ENCODE measurements around the gene CLEC3B.

The CLEC3B gene

GRCh38 chr3:45024542-45025255, 1.4 kb upstream of the CLEC3B start:
- Histone ChIP-seq H3K9me3 (ENCODE audit: insufficient read depth, low read length) (no peaks in the 10 kb centered on the region), H3K27me3 (ENCODE audit: low read length) (no peaks in the 10 kb centered on the region), H4K20me1 (ENCODE audit: low read depth, low read length) (no peaks in the 10 kb centered on the region), H3K9ac (ENCODE audit: low read length) (no peak overlapping the region), H3F3A (ENCODE audit: insufficient read depth) (no peaks in the 10 kb centered on the region), H3K27ac (ENCODE audit: low read depth, low read length) (no peak overlapping the region), H2AFZ (ENCODE audit: low read depth, low read length, severe bottlenecking) (no peak overlapping the region), H3K79me2 (ENCODE audit: insufficient read depth, low read length) (no peaks in the 10 kb centered on the region), H3K9me2 (replicated peaks; ENCODE audit: insufficient read depth, low read length) (no peaks in the 10 kb centered on the region), H3K4me2 (ENCODE audit: low read depth, low read length, poor library complexity, severe bottlenecking) (no peak overlapping the region), H3K36me3 (ENCODE audit: low read length) (no peaks in the 10 kb centered on the region), H3K4me3 (ENCODE audit: insufficient read depth, low read length, poor library complexity, severe bottlenecking) (no peak overlapping the region)
- no peak for TF ChIP-seq EZH2phosphoT487 (conservative IDR thresholded peaks at IDR 0.05; ENCODE audit: low read length)
- TF ChIP-seq CTCF (IDR thresholded peaks at IDR 0.05; ENCODE audit: insufficient read depth, low read length, poor library complexity, severe bottlenecking): no peak

GRCh38 chr3:45026957-45027356, 854 bp downstream of the CLEC3B start:
- Histone ChIP-seq H3K4me2 (ENCODE audit: low read depth, low read length, poor library complexity, severe bottlenecking) (no peak overlapping the region), H3K27ac (ENCODE audit: low read depth, low read length) (no peak overlapping the region), H3K9me2 (replicated peaks; ENCODE audit: insufficient read depth, low read length) (no peaks in the 10 kb centered on the region), H3K9ac (ENCODE audit: low read length) (no peak overlapping the region), H3K4me3 (ENCODE audit: insufficient read depth, low read length, poor library complexity, severe bottlenecking) (no peak overlapping the region), H3K9me3 (ENCODE audit: insufficient read depth, low read length) (no peaks in the 10 kb centered on the region), H3F3A (ENCODE audit: insufficient read depth) (no peaks in the 10 kb centered on the region), H3K79me2 (ENCODE audit: insufficient read depth, low read length) (no peaks in the 10 kb centered on the region), H2AFZ (ENCODE audit: low read depth, low read length, severe bottlenecking) (no peak overlapping the region), H3K36me3 (ENCODE audit: low read length) (no peaks in the 10 kb centered on the region), H4K20me1 (ENCODE audit: low read depth, low read length) (no peaks in the 10 kb centered on the region), H3K27me3 (ENCODE audit: low read length) (no peaks in the 10 kb centered on the region)
- TF ChIP-seq EZH2phosphoT487 (conservative IDR thresholded peaks at IDR 0.05; ENCODE audit: low read length) (no peak), CTCF (IDR thresholded peaks at IDR 0.05; ENCODE audit: insufficient read depth, low read length, poor library complexity, severe bottlenecking) (no peak)

- no peak for TF ChIP-seq EZH2phosphoT487 (conservative IDR thresholded peaks at IDR 0.05; ENCODE audit: low read length)
- no peak for TF ChIP-seq CTCF (IDR thresholded peaks at IDR 0.05; ENCODE audit: insufficient read depth, low read length, poor library complexity, severe bottlenecking)
- Histone ChIP-seq H3K27ac (ENCODE audit: low read depth, low read length) (no peak overlapping the region), H3F3A (ENCODE audit: insufficient read depth) (no peaks in the 10 kb centered on the region), H3K36me3 (ENCODE audit: low read length) (no peaks in the 10 kb centered on the region), H3K27me3 (ENCODE audit: low read length) (no peaks in the 10 kb centered on the region), H2AFZ (ENCODE audit: low read depth, low read length, severe bottlenecking) (no peak overlapping the region), H3K9ac (ENCODE audit: low read length) (no peak overlapping the region), H3K79me2 (ENCODE audit: insufficient read depth, low read length) (no peaks in the 10 kb centered on the region), H3K4me3 (ENCODE audit: insufficient read depth, low read length, poor library complexity, severe bottlenecking) (no peak overlapping the region), H3K4me2 (ENCODE audit: low read depth, low read length, poor library complexity, severe bottlenecking) (no peak overlapping the region), H4K20me1 (ENCODE audit: low read depth, low read length) (no peaks in the 10 kb centered on the region), H3K9me2 (replicated peaks; ENCODE audit: insufficient read depth, low read length) (no peaks in the 10 kb centered on the region), H3K9me3 (ENCODE audit: insufficient read depth, low read length) (no peaks in the 10 kb centered on the region)
Measured at GRCh38 chr3:45027441-45027840, 1.3 kb downstream of the CLEC3B start.

Measured in SU-DHL-6 (cell line).